Renal pelvis (tissue), 12 donors: ENCODE results near the gene DRAXIN. TPM values are rescaled to one million over a fixed set of nuclear protein-coding genes. Genes with fewer than 3 reads are reported as not detected.
A peak's percentile ranks its signal among the peaks of the same experiment; 100 is the strongest.

ENCODE experiments used
- DNase-seq: peaks from one replicate; pipeline ENCODE4 v3.0.0-alpha.2; 2013
- long read RNA-seq, 16 experiments: transcript quantifications; one replicate each; lab custom pipeline, GENCODE V29; 2026
- polyA plus RNA-seq, 3 donors: library from polyadenylated mRNA; unstranded; fragments of 120-200 nt; gene quantifications; one replicate each; pipeline ENCODE4 v1.2.1, GENCODE V29; 2013; ENCODE audit not compliant: insufficient read length in 3 of 3

DRAXIN gene, protein sequence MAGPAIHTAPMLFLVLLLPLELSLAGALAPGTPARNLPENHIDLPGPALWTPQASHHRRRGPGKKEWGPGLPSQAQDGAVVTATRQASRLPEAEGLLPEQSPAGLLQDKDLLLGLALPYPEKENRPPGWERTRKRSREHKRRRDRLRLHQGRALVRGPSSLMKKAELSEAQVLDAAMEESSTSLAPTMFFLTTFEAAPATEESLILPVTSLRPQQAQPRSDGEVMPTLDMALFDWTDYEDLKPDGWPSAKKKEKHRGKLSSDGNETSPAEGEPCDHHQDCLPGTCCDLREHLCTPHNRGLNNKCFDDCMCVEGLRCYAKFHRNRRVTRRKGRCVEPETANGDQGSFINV
- polyA plus RNA-seq, result 1 to 10 TPM; 1.3 to 1.4 (median 1.3) TPM
- long read RNA-seq, donor 1, result 0 reads
- long read RNA-seq, donor 2, result 0 reads
- long read RNA-seq, donor 3, result 0 reads
- long read RNA-seq, donor 4, result 0 reads
- long read RNA-seq, donor 5, result 0 reads
- long read RNA-seq, donor 6, result 0 reads
- long read RNA-seq, donor 7, result 0 reads
- long read RNA-seq, donor 8, result 0 reads
- long read RNA-seq, donor 9, result 0 reads
- long read RNA-seq, donor 10, result 0 reads
- long read RNA-seq, donor 11, result 0 reads
- long read RNA-seq, donor 12, result 0 reads
- long read RNA-seq, donor 13, result 0 reads
- long read RNA-seq, donor 14, result 0 reads
- long read RNA-seq, donor 15, result 0 reads
- long read RNA-seq, donor 16, result 0 reads

DNA sequence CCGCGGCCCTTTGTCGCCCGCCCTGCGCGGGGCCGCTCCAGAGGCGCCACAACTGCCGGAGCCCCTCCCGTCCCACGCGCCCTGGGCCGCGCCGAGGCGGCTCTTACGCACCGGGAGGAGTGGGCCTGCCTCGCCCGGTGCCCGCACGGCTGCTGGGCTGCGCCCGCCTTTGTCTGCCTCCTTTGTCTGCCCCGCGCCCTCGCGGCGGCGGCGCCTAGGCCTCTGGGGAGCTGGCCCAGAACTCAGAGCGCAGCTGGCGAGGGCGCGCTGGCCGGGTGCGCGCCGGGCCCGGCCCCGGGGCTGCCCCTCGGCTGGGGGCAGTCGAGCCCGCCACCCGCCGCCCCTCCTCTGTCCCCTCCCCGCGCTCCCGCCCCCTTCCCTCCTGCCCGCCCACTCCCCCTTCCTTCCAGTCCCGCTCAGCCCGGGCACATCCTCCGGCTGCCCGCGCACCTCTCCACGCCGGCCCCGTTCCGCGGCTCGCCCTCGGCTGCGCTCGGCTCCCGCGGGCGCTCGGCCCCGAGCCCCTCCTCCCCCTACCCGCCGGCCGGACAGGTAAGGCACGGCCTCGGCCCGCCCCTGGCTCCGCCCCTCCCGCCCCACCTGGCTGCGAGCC, at the start of gene DRAXIN:
Gene DRAXIN (plus strand): TSS at position 409 of the 613 bp plus-strand sequence. CDS start 14,549 bp downstream, outside the sequence.
- DNase-seq, result peak; percentile 45

DNA sequence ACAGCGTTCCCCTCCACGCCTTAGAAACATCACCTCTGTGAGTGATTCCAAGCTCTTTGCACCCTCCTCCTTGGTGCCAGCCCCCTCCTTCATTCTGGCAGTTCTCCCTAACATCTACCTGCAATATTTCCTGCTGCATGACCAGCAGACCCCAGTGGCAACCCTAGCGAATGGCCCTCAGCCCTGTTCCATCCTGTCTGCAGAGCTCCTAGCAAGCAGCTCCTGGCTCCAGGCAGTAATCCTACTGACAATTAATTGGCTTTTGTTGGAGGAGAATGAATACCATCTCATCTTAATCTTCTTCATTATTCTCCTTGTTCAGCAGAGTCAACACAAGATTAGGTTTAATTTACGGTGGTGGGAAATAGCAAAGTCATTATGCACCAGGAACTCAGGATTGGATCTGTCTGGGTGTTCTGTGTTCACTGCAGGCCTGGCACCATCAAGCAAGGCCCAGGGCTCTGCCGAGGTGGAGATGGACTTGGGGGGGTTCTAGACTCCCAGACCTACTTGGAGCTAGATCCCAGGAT, 49.7 kb upstream of the DRAXIN start:
- no peak for DNase-seq

DNA sequence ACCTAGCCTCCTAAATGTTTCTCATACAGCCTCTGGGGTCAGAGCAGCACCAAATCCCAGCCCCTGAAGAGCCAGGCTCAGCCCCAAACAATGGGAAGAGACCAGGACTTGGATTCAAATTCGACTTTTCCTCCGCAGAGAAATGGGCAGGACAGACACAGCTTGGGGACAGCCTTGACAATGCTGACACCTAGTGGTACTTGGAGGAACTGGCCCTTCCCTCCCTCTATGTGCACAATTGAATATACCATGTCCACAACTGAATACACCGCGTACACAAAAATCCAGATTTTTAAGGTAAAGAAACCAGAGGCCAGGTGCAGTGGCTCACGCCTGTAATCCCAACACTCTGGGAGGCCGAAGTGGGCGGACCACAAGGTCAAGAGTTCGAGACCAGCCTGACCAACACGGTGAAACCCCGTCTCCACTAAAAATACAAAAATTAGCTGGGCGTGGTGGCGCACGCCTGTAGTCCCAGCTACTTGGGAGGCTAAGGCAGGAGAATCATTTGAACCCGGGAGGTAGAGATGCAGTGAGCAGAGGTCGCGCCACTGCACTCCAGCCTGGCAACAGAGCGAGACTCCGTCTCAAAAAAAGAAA, 49.0 kb upstream of the DRAXIN start:
- peak; percentile 39 for DNase-seq

DNA sequence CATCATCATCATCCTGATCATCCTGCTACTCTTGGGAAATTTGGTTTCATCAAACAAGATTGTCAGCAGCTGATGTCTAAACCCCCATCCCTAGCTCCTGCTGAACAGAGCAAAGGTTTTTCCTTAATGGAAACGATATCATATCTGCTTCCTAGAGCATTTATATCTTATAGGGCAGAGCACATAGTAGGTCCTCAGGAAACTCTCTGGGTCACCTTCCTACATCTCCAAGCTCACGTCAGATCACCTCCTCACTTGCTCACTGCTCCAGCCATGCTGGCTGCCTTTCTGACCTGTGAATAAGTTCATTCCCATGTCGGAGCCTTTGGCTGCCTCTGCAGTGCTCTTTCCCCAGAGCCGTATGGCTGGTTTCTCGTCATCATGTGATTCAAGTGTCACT, 47.7 kb upstream of the DRAXIN start:
- no peak for DNase-seq

DNA sequence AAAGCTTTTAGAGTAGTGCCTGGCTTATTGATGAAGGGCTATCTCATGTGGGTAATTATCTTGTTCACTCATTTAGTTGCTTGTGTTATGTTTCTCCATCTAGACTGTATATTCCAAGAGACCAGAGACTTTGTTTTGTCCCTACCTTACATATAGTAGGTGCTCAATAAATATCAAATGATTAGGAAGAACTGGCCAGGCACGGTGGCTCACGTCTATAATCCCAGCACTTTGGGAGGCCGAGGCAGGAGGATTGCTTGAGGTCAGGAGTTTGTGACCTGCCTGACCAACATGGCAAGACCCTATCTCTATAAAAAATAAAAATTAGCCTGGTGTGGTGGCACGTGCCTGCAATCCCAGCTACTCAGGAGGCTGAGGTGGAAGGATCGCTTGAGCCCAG, 46.2 kb upstream of the DRAXIN start:
- DNase-seq, result no peak

DNA sequence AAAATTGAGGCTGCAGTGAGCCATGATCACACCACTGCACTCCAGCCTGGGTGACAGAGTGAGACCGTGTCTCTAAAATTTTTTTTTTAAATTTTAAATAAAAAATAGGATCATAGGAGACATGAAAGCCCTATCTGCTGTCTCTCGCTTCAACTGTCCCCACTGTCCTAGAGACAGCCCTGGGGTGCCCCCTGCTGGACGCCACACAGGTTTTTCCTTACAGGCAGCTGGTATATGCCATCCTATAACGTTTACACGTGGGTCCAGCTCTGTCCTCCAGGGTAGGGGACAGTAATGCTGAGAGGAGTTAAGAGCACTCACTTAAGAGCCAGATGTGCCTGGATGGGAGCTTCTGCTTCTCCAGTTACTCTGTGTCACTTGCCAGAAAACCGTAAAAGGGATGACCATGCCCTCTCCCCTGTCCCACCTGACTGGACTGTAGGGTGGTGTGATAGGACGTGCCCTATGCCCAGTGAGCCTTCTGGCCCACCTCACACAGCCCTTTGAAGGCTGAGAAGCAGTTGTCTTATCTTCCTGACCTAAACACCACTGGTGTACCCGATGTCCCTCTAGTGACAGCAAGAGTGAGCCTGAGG, 45.7 kb upstream of the DRAXIN start:
- peak; percentile 73 for DNase-seq

DNA sequence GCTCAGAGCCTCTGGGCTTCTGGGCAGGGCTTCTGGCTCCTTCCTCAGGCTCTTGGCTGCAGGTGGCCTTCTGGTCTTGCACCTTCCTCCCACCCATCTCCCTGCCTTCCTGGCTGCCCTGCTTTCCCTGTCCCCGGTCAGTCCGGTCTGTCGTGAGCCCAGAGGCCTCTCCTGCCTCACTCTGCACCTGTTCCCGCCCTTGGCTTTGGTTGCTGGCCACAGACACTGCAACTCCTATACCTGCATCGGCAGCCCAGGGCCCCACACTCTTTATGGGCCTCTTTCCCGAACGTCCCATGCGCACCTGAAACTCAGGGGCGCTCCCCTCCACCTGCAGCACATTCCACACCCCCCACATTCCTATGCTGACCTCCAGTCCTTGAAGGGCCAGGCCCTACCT, 45.2 kb upstream of the DRAXIN start:
- no peak for DNase-seq

DNA sequence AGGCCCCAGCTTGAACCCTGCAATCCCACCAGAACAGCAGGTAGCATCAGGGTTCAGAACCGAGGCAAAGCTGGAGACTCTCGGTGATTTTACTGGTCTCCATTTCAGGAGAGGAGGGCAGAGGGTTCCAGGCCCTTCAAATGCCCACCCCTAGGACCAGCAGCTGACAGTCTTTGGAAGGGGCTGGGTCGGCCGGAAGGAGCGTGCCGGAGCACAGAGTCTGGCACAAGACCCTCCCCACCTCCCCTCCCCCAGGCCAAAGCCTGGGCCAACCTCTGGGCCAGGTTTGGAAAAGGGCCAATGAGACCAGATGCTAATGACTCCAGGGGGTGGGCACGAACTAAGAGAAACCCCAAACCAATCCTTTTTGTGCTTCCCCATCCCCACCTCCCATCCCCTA, 44.2 kb upstream of the DRAXIN start:
- DNase-seq, result no peak

DNA sequence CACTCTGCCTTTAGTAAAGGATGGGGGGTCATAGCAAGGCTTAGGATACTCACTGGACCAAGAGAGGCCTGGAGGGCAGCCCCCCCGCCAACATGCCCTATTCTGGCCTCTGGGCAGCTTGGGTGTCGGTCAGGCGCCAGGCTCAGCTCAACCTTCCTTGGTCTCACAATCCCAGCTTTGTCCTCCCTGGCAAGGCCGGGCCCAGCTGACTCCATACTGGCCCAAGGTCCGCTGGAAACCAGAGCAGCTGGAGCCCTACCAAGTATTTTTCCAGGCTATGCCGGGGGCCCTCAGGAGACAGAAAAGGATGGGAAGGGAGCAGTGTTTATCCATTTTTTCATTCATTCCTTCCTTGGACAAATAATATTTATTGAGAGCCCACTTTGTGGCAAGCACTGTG, 43.5 kb upstream of the DRAXIN start:
- DNase-seq, result no peak

DNA sequence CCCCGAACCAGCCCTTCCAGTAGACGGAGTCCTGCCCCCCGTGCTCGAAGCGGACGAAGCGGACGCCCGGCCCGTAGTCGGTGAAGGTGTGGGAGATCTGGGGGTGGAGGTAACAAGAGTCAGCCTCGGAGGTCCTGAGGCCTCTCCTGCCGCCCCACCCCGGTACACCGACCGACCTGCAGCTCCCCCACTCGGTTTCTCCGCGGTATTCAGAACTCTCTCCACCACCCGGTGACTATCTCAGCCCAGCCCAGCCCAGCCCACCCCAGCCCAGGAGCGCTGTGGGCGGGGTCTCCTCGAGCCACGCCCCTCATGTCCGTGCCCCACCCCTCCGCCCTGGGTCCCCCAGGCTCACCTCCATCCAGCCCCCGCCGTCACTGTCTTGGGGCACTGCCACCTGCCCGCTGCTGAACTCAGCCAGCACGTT, 42.8 kb upstream of the DRAXIN start:
- no peak for DNase-seq

DNA sequence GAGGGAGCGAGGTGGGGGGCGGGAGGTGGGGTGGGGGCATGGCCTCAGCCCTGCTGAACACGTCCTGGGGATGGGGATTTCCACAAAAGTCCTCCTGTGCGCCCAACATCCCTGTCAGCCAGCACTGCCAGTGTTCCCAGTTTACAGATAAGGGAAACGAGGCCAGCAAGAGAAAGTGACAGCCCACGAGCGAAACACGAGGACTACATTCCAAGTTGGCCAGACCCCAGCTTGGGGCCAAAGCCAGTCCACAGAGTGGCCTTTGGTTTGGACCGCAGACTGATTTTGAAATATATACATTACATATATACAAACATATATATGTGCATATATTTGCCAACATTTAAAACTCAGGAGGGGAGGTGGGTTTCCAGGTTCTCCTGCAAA, 42.3 kb upstream of the DRAXIN start:
- DNase-seq, result no peak

DNA sequence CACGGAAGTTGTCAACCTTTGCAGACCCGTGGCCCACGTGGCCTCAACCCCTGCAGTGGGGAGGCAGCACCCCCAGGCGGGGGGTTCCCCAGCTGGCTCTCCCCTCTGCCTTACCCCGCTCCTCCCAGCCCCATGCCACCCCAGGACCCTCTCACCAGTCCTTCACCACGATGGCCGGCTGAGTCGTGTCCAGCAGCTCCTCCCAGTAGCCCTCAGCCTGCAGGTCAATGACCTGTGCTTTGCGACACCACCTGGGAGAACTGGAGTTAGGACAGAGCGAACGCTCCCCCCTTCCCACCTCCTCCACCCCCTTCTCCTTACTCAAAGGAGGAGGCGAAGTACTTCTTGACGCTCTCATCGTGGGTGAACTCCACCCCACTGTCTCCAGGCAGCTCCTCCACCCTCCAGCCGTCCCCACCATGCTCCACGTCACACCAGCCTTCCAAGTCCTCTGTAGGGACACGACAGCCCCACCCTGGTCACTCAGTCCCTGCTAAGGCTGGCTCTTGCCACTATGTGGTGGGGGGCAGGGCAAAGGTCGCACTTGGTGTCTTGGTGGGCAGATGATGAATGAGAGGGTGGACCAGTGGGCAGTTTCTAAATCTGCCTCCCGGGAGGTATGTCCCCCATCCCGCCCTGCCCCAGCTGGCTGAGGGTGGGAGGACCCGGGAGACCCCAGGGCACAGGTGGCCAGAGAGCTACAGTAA, 41.7 kb upstream of the DRAXIN start:
- DNase-seq, result no peak

DNA sequence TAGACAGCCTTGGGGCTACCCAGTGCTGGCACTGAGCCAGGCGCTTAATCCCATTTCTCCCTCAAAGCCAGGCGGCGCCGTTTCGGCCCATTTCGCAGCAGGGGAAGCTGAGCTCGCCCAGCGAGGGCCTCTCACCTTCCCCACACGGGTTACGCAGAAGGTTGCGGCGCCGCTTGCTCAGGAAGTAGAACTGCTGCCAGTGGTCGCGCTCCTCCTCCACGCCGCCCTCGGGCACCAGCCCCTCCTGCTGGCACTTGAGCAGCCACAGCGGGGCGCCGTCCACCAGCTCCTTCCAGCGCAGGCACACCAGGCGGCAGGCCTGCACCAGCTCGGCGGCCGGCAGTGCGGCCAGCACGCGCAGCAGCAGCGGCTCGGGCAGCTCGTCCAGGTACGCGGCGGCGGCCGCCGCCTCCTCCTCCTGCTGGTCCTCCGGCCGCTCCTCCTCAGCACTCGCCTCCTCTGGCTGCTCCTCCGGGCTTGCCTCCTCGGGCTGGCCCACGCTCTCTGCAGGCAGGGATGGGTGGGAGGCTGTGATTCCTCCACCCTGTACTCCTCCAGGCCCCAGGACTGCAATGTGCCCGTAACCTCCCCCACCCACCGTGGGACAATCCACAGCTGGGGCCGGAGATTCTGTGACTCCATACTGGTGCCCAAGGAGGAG, 41.0 kb upstream of the DRAXIN start:
- peak; percentile 57 for DNase-seq

DNA sequence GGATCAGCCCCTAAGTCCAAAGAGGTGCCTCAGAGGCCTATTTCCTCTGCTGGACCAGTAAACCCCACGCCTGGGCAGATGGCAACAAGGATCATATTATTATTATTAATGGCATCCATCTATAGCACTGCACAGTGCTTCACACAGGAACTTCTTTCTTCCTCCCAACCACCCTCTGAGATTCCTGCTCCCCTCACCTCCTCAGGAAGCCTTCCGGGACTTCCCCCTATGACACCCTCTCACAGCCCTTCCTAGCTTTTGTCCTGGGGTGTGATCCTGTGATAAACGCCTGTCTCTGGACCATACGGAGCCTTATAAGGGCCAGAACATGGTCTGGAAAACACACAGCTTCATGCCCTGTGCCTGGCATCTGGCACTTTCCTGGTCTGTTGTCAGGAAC, 40.5 kb upstream of the DRAXIN start:
- no peak for DNase-seq

DNA sequence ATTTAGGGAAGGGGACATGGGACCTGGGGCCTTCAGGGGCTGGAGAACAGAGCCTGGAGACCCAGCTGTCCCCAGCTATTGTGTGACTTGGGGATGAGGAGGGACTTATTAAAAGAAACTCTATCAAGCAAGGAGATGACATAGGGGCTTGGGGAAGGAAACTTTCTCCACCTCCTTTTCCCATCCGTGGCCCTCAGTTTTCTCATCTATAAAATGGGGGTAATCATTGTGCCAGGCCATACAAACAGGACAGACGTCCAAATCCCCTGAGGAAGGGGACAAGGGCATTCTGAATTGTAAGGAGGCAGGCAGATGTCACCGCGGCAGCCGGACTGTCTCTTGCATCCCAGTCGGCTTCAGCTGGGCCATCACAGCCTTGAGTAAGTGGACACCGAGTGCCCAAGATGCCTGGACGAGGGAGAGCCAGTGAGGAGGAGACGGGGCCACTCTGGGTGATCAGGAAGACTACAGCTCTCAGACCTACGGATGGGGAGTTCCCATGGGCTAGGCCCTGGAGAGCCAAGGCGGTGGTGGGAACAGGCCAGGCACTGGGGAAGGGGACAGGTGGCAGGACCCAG, 39.2 kb upstream of the DRAXIN start:
- DNase-seq, result no peak

DNA sequence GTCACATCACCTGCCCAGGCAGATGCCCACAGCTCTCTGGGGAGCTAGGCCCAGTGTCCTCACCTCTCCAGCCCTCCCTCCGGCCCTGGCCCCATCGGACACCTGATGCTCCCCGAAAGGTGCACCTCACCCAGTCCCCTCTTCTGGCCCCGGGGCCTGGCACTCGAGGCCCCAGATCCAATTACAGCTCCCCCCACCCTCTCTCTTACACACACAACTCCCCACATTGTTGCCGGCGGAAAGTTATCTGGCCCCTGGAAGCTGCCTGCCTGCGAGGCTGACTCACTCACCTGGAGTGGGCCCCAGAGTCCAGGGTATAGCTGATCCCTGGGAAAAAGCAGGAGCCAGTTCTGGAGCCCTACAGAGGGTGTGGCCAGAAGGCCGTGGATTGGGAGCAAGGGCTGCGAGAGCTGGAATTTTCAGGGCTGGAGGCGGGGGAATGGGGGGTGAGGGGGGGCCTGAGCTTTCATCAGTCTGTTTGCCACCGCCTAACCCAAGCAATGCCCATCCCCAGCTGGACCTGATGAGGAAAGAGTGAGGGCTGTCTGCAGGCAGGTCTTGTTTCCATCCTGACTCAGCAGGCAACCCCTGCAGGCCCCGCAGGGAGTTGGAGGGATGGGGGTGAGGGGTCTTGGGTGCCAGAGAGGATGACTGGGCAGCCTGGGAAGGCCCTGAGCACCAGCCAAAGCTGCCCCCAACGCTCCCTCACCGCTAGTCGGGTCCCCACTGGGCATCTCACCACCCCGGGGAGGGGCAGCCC, 38.2 kb upstream of the DRAXIN start:
- DNase-seq, result no peak

DNA sequence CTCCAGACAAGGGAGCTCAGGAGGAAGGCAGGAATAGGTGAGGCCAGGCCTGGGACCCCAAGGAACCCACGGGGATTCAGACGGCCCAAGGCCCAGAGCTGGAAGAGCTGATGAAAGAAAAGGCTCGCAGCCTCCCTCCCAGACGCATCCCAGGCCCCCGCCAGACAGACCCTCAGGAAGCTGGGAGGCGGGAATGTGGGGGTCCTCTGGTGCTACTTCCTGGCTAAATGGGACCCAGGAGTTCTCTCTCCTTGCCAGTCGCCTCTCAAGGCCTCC, 37.7 kb upstream of the DRAXIN start:
- no peak for DNase-seq

DNA sequence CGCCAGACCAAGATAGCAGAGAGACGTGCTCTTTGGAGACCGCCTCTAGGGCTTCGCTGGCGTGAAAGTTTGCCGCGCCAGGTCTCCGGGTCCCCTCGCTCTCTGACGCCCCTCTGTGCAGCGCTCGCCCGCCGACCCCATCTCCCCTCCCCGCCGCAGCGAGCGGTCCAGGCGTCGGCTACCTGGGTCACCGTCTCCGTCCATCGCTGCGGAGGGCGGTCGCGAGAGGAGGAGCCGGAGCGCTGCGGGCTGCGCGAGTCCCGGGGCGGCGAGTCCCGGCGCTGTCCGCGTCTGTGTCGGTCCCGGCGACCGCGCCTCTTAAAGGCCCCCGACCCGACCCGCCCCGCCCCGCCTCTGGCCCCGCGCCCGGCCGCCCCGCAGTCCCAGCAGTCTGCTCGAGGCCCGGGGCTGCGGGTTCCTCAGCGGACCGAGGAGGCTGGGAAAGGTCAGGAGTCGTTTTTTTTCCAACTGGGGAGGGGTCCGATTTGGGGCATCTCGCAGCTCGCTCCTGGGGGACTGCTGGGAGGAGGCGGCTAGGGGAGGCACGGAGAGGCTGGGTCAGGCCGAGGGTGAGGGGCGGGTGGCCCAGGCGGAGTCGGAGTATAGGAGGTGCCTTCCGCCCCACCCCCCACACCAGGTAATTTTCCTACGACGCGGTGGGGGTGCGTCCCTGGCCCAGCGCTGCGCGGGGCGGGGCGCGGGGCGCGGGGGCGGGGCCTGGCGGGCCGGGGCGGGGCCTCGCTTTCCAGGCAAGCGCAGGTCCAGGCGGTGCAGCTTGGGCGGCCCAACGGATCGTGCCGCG, 37.2 kb upstream of the DRAXIN start, which contains the start of the genes FBXO2 and FBXO44:
Gene FBXO2 (minus strand): TSS at position 293 of the 802 bp plus-strand sequence. CDS start 89 bp downstream, at position 204.
Gene FBXO44 (plus strand): TSS at position 741 of the 802 bp plus-strand sequence. CDS start 959 bp downstream, outside the sequence.
- DNase-seq, result no peak
